A549 treated with RU486 at 1 μM for 4 hours (cell line): ENCODE data around the gene ZNF322. TPM values are rescaled to one million over a fixed set of nuclear protein-coding genes. Genes with fewer than 3 reads are reported as not detected.

Source experiments
- total RNA-seq: library from RNA; stranded (reverse); fragments of 200-300 nt; extraction: Qiagen RNA extraction; gene quantifications from 5 replicates; pipeline ENCODE4 v1.2.3, GENCODE V29; 2022; ENCODE audit warnings: low read depth

The ZNF322 gene
- total RNA-seq = 3.8 to 6.4 TPM (median 5.4 TPM) in 5 replicates

GRCh38 chr6:26659042-26659999 lies at the start of gene ZNF322:
Gene ZNF322 (minus strand): TSS chr6:26659746. CDS start chr6:26638553, 21,193 bp downstream.

GRCh38 chr6:26596579-26597388 lies 62.8 kb downstream of the ZNF322 start, which contains the start of gene ABT1:
Gene ABT1 (plus strand): TSS chr6:26596953. CDS start chr6:26596983, 30 bp downstream.

Other genes with a start within 250 kb of the ZNF322 start
- 0.63 to 1.2 TPM (median 0.89 TPM) in 5 replicates for gene BTN3A3, start 219.2 kb downstream of the ZNF322 start, total RNA-seq
- gene BTN2A1, start 201.8 kb downstream of the ZNF322 start, total RNA-seq = 18.6 to 24.2 TPM (median 23.2 TPM) in 5 replicates
- not detected in 5 replicates for gene BTN1A1, start 159.4 kb downstream of the ZNF322 start, total RNA-seq
- gene HMGN4, start 121.4 kb downstream of the ZNF322 start, total RNA-seq = 52.8 to 85.1 TPM (median 73.1 TPM) in 5 replicates
- 11.8 to 14.7 TPM (median 13.8 TPM) in 5 replicates for gene ABT1, start 62.8 kb downstream of the ZNF322 start, total RNA-seq